Inferior parietal cortex (tissue), 1 donor: Measurements from ENCODE around the gene SNRPA.
"Not testable (repeated sequence)": the region's sequence is repeated elsewhere in the genome, so short reads cannot be mapped to it uniquely, and the experiment has no call there.

Experiments used
- DNase-seq: peaks from one replicate; pipeline ENCODE4 v3.0.0-alpha.2; 2016; ENCODE audit errors: extremely low spot score

SNRPA gene

DNA sequence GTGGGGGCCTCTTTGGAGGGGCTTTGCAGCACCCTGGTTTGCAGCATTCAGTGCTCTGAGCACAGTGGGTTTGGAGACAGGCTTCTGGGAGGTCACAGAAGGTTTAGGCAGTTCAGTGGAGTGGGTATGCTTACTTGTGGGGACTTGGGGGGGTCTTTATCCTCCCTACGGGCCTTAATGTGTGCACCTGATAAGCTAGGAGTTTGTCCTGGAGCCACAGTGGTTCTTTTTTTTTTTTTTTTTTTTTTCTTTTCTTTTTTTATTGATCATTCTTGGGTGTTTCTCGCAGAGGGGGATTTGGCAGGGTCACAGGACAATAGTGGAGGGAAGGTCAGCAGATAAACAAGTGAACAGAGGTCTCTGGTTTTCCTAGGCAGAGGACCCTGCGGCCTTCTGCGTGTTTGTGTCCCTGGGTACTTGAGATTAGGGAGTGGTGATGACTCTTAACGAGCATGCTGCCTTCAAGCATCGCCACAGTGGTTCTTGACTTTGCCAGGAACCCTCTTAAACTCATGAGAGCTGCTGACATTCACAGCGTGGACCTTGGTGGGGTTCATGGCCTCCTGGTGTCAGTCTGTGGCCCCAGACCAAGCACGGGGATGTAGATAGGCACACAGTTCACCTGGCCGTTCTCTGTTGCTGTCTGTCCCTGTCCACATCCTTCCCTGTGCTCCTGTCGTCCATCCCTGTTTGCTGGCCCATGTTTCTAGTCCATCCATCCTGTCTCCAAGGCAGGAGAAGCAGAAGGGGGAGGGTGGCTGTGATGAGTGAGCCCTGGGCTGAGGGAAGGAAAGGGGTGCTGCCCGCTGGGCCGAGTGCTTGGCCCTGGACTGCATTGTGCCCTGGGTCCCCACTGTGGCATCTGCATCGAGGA, 50.7 kb downstream of the SNRPA start:
- no peak for DNase-seq

DNA sequence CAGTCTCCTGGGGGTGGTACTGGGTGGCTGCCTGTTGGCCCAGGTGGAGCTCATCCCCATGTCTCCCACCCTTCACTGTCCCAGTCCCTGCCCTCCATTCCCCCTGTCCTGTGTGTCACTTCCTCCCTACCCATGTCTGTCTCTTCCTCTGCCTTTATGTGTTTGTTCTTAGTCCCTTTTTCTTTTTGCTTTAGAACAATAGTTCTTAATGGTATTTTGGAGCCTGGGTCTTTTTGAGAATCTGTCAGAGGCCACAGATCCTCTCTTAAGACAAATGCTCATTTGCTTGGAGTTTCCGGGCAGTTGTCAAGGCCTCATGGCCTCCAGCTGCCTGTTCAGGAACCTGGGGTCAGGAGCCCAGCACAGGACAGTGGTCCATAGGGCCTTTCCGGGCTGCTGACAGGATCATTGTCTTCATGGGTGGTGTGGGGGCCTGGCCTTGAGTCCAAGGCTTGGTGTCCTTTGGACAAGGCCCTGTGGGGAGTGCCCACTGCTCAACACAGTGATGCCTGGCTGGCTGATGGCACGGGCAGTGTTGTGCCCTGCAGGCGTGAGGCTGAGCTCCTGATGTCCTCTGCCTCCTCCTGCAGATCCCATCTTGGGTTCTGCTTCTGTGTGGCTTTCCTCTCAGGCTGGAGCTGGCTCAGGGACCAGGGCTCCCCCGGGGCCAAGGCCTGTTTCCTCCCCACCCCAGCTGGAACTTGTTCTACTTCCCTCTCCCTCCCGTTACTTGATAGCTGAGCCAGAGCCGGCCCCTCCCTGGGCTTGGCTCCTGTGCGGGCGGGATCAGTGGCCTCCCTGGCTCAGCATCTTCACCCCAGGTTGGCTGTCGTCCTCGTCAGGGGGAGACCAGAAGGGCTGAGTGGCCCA, 51.5 kb downstream of the SNRPA start:
- no peak for DNase-seq

GRCh38 chr19:40803170-40803856, 52.3 kb downstream of the SNRPA start:
- no peak for DNase-seq

DNA sequence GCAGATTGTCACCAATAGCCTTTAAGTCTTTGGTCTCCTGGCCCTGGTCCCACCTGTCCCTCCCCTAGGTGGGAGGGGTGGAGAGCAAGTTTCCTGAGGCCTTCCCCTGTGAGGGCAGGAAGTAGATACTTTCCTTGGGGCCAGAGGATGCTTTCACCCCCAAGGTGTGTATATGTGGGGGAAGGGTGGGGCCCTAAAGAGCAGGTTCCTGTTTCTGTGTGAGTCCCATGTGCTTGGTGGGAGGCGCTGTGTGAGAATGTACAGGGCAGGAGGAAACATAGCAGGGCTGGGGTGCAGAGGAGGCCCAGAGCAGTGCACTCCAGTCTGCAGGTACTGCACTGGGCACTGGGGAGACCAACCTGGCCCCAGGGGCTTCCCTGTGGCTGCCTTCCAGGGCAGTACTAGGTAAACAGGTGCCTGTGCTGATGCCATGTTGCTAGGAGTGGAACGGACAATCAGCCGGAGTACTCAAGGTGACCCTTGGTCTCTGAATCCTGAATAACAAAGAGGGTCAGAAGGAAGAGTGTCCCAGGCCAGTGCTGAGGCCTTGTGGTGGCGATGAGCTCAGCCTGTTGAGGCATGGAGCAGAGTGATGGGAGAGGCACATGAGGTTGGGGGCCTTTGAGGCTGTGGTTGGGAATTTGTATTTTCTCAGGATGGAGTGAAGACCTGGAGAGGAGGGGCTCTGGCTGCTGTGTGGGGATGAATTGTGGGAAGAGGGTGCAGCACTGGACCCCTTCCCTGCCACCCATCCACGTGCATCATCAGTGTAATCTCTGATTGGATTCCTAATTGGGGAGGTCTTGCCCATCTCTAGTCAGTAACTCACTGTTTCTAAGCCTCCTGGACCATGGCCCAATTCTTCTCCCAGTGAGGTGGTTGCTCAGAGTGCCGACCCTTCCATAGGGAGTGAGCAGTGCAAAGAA, 53.1 kb downstream of the SNRPA start:
- DNase-seq = no peak

DNA sequence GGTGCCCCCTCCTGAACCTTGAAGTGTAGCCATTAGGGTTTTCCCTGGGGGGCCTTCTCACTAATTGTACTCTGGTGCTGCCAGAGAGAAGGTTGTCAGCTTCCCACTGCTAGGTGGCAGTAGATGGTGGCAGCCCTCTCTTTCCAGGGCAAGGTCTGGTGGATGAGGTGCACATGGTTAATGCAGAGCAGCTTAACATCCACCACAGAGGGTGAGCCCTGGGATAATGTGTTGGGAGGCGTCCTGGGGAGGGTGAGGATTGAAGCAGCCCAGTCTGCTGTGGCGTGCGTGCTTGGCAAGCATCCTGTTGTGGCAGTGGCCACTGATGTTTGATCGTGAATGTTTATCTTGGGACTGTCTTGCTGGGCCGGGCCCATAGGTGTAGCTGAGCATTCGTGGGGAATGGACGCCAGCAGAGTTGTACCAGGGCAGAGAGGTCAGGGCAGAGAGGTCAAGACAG, 53.8 kb downstream of the SNRPA start:
- DNase-seq = no peak

- DNase-seq = no peak
Measured at GRCh38 chr19:40805258-40805868, 54.4 kb downstream of the SNRPA start.

DNA sequence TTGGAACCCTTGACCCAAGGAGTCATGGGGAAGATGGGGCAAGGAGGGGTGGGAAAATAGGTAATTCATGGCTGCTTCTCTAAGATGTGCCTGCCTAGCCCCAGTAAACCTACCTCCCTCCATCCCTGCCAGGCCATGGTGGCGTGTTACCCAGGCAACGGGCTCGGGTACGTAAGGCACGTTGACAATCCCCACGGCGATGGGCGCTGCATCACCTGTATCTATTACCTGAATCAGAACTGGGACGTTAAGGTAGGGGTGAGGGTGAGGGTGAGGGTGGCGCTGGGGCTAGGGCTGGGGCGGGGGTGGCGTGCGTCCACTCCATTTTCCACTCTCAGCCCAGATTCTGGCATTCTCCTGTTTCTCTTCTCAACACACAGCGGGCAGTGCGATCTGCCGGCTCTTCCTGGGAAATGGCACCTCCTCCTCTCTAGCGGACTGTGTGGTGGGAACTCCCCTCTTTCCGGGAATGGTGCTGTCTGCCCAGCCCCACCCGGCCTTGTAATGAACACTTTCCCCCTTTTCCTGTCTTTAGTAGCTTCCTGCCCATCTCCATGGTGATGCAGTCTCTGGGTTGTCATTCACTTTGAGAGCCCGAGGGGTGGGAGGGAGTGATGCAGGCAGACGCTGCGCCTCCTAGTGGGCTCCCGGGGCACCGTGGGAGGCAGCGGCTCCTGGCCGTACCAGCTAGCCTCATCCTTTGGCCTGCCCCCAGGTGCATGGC, 55.6 kb downstream of the SNRPA start:
- peak; percentile 87 for DNase-seq

GRCh38 chr19:40807147-40808020, 56.4 kb downstream of the SNRPA start:
- DNase-seq = no peak

DNA sequence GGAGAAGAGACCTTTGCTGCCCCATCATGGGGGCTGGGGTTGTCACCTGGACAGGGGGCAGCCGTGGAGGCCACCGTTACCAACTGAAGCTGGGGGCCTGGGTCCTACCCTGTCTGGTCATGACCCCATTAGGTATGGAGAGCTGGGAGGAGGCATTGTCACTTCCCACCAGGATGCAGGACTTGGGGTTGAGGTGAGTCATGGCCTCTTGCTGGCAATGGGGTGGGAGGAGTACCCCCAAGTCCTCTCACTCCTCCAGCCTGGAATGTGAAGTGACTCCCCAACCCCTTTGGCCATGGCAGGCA, 57.0 kb downstream of the SNRPA start:
- no peak for DNase-seq

GRCh38 chr19:40808497-40808896, 57.5 kb downstream of the SNRPA start:
- no peak for DNase-seq

GRCh38 chr19:40809358-40810086, 58.5 kb downstream of the SNRPA start:
- DNase-seq = no peak

DNA sequence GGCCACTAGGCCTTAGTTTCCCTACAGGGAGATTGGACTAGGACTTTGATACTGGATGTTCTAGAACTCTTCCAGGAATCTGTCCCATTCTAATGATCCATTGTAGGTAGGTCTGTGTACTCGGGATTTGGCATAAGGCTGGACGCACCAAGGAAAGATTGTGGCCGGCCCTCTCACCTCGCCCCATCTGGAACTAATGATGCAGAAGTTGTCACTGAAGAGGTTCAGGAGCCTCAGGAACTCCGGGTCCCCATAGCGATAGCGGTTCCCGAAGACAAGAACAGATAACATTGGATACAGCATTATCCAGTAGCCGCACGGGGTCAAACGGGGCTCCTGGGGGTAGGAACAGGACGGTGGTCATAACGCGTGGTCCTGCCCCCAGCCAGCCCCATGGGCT, 59.2 kb downstream of the SNRPA start:
- DNase-seq = no peak

GRCh38 chr19:40810649-40811408, 59.8 kb downstream of the SNRPA start:
- not testable (repeated sequence) for DNase-seq

DNA sequence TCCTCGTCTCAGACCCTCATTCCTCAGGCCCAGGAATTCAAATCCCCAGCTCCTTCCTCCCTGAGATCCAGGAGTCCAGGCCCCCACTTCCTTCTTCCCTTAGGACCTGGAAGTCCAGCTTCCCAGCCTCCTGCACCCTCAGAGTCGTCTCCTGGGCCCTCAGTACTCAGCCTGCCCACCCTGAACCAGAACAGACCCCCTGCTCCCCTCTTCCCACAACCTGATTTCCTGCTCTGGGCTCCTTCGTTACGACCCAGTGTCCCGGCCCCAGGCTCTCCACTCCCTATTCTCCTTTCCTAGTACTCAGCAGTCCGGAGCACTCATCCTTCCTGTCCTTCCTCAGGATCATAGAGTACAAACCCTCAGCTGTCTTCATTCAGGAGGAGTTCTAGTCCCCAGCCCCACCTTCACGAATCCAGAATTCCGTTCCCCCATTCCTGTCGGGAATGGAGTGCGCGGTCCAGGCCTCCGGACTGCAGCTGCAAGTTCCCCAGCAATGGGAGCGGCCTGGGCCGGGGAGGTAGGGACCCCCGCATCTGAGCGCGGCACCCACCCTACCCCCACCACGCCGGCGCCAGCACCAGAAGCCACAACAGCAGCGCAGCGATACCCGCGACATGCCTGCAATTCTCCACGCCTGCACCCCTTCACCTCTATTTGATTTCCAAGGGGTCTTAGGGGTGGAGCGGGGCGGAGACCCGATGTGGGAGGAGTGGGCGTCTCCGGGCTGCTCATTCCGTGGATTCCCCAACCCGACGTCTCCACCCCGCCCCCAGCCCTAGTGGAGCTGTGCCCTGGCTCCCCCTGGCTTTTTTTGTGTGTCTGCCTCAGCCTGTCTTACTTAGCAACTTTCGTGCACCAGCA, 60.7 kb downstream of the SNRPA start:
- no peak for DNase-seq

- not testable (repeated sequence) for DNase-seq
Measured at GRCh38 chr19:40812571-40812970, 61.6 kb downstream of the SNRPA start.

- no peak for DNase-seq
Measured at GRCh38 chr19:40813182-40813581, 62.2 kb downstream of the SNRPA start.
